LHCN-M2 (cell line): ENCODE results near the gene FRAS1. TPM values are rescaled to one million over a fixed set of nuclear protein-coding genes. Genes with fewer than 3 reads are reported as not detected.

Source experiments
- DNase-seq: peaks from one replicate; pipeline ENCODE4 v3.0.0-alpha.2; 2012; ENCODE audit warnings: low read depth
- total RNA-seq: library from RNA; depleted of rRNA; stranded (reverse); fragments of >200 nt; gene quantifications from 2 replicates; pipeline ENCODE4 v1.2.3, GENCODE V29; 2014

The FRAS1 gene
- total RNA-seq, 1 experiment from 2014 or later = 3.0 TPM

- DNase-seq = no peak
Measured at GRCh38 chr4:78361621-78362120, 304.5 kb downstream of the FRAS1 start.

GRCh38 chr4:78362310-78362709, 305.2 kb downstream of the FRAS1 start:
- no peak for DNase-seq

DNA sequence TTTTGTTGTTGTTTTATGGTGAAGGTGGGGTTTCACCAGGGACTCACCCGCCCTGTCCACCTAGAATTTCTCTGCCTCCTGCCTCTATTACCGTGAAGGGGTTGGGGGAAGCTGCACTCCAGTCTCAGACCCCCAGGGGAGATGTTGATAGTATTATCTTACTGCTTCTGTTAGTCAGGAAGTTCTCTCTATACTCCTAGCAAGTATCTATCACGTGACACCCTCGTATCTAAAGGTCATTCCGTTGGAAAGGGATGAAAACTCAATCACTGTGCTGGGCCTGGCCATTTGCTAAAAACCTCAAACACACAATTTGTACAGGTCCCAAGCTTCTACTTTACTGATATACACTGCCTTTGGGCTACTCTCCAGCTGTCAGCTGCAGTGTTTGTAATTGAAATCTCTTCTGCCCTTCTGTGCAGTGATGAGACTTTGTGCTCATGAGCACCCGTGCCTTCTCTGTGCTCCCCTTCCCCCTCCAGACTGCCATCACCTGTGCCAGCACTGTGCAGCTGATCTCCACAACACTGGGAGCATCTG, 306.0 kb downstream of the FRAS1 start:
- no peak for DNase-seq

DNA sequence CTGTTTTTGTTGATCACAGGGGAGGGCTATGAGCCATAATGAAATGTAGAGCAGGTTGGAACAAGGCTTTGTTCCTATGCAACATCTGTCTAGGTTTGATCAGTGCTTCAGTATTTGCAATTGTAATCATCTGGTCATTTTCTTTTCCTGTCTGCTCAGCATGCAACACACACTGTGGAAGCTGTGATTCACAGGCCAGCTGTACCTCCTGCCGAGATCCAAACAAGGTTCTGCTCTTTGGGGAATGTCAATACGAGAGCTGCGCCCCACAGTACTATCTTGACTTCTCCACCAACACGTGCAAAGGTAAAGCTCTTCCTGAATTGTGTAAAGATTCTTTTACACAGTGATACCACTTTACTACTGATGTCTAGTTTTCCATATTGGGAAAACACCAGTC, 312.6 kb downstream of the FRAS1 start:
- DNase-seq = peak; percentile 39

GRCh38 chr4:78370631-78371372, 313.7 kb downstream of the FRAS1 start:
- DNase-seq = peak; percentile 15

- no peak for DNase-seq
Measured at GRCh38 chr4:78372355-78372988, 315.3 kb downstream of the FRAS1 start.

DNA sequence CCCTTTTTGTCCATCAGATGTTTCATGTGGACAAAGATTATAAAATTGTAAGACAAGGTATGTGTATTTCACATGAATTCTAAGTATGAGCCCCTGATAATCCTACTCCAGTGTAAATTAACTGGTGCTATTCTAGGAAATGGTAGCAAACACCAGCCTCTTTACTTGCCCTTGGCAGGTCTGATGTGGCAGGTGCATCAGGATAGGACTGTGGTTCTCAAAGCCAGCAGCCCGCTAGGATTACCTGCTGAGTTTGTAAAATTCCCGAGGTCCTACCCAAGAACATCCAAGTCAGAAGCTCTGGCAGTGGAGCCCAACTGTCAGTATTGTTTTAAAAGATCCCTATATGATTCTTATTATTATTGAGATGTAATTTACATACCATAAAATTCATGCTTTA, 320.4 kb downstream of the FRAS1 start:
- no peak for DNase-seq

DNA sequence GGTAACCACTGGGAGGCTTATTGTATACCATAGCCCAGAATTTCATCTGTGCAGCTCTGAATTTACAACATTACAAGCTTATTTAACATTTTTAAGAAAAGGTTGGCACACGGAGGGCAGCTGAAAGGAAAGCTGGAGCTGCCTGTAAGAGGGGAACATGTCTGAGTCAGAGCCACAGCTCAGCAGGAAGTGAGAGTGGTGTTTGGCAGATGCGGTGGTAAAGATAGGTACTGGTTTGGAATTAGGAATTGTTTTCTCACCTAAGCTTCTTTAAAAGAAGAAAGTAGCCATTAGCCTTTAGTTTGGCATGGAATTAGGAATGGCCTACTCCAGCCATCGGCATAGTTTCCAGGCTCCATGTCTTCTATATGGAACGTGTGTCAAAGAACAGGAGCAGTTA, 321.9 kb downstream of the FRAS1 start:
- DNase-seq = no peak

DNA sequence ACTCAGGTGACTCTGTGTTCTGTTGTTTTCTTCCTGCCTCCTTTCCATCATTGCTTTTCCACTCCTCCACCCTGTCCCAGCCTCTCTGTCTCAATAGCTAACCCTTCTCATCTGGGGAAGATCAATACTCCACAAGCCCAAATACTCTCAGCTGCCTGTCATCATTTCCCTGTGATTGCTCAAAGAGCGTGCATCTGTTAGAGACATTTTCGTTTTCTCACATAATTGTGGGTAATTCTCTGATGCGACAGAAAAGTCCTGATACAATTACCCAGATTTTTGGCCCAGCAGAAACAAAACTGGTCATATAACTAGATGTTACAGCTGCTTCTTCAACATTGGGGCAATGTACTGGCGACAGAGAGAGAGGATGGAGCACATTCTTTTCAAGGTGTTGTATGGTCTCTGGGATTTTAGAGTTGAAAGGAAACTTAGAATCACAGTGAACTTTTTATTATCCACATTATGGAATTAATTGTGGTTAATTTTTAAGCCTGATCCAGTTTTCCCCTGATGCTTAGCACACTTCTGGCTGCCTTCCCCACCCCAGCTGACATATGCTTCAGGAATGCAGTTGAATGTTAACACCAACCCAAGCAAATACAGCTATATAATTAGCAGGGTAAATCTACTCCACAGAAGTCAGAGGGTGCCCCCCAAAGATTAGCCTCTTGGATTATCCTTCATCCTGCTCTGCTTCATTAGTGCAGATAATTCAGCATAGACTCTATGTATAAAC, 323.0 kb downstream of the FRAS1 start:
- peak; percentile 25 for DNase-seq

- DNase-seq = no peak
Measured at GRCh38 chr4:78386679-78387078, 329.6 kb downstream of the FRAS1 start.

DNA sequence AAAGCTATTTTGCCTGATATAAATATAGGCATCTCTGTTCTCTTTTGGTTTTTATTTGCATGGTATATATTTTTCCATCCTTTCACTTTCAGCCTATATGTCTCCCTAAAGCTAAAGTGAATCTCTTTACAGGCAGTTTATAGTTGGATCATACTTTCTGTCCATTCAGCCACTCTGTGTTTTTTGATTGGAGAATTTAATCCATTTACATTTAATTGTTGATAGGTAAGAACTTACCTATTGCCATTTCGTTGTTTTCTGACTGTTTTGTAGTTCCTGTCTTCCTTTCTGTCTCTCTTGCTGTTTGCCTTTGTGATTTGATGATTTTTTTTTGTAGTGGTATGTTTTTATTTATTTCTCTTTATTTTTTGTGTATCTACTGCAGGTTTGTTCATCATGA, 338.5 kb downstream of the FRAS1 start:
- no peak for DNase-seq

DNA sequence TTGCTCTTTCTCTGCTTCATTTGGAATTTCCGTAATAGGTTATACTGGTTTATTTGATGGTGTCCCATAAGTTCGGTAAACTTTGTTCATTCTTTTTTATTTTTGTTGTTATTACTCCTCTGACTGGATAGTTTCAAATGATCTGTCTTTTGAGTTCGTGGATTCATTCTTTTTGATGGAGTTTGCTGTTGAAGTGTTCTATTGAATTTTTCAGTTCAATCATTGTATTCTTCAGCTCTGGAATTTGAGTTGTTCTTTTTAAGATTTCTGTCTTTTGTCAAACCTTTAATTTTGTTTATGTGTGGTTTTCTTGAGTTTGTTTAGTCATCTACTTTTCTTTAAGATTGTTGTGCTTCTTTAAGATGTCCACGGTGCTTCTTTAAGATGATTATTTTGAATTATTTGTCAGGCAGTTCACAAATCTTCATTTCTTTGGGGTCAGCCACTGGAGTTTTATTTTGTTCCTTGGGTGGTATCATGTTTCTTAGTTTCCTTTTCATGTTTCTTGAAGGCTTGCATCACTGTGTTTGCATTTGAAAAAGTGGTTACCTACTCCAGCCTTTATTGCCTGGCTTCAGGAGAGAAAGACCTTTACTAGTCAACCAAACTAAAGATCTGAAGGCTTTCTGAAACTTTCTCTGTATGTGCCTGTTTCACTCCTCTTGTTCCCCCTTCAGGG, 339.6 kb downstream of the FRAS1 start:
- no peak for DNase-seq

DNA sequence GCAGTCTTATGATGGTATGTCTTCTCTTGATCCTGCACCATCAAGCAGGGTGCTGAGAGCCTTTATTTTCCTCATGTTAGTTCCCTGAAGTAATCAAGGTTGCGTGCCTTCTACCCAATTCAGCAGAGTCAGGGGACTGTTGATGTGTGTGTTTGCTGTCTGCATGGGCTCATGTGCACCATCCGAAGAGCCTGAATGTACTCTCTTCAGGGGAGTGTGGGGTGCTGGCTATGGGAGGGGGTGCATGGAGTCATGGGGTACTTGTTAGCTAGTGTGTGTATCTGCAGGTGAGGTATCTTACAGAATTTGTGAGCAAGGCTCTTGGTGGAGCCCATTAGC, 340.1 kb downstream of the FRAS1 start:
- no peak for DNase-seq

DNA sequence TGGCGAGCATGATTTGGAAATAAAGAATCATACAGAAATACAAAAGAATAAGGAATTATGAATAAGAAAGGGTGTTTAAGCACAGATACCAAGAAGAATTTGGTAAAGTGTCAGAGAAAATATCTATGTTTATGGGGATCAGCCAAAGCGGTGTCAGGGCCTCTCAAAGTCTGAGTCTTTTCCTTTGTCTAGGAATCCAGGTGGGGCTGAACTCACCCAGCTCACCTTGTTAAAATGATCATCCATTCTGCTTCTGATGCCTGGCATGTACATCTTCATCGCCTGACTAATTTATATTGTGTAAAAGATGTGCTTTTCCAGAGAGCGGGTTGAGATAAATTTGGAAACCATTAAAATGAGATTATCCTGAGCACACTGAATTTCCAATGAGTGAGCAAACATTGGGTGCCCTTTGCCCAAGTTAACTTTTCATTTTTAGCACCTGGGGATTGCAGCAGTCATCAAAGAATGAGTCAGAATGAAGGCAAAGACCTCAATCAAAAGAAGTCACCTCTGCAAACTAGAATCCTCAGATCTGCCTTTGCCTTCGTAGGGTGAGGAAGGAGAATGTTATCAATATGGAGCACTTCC, 352.6 kb downstream of the FRAS1 start:
- DNase-seq = no peak

DNA sequence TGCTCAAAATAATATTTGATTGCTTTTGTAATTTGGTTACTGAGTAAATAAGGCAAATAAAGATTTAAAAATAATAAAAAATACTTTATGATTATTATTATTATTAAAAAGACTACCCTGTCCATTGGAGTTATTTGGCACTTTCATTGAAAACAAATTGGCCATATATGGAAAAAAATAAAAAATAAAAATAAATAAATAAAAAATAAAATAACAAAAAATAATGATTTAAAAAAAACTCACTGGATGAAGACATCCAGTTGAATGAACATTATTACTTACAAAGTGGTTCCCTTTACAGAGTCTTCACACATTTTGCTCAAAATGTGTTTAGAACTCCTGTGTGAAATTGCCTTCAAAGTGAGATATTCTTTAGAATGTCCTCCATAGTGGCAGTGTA, 353.1 kb downstream of the FRAS1 start:
- DNase-seq = no peak

GRCh38 chr4:78410676-78411075, 353.6 kb downstream of the FRAS1 start:
- no peak for DNase-seq

- DNase-seq = no peak
Measured at GRCh38 chr4:78414116-78414515, 357.0 kb downstream of the FRAS1 start.

DNA sequence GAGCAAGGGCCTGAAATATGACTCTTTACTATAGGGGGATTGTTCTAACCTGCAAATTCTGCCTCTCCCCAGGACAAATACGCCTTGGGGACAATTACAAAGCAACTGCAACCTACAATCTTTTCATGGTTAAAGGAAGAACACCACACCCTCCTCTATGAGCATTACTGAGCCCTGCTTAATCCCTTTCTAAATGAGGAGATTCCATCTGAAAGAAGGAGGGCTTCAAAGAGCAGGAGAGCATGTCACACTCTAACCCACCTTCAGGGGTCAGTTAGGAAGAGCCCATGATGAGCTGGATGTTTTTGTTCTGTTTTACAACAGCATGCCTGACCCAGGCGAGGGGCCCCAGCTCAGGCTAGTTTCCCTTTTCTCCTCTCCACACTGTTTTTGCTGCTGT, 360.5 kb downstream of the FRAS1 start:
- DNase-seq = no peak

GRCh38 chr4:78418406-78418805, 361.3 kb downstream of the FRAS1 start:
- no peak for DNase-seq

- DNase-seq = no peak
Measured at GRCh38 chr4:78423790-78424189, 366.7 kb downstream of the FRAS1 start.

GRCh38 chr4:78424461-78424860, 367.3 kb downstream of the FRAS1 start:
- DNase-seq = no peak
